Measurements from ENCODE around the gene EXD3. TPM values are rescaled to one million over a fixed set of nuclear protein-coding genes. Genes with fewer than 3 reads are reported as not detected.

Gene EXD3
- total and polyA plus RNA-seq, 2 donors (not counting 1 experiment from before 2014, with no cell fraction given): 2.6 to 13.0 TPM

- peaks cover 5% of the 10 kb centered on the region for H3K9me3 ChIP-seq (ENCODE audit: control insufficient read depth, insufficient read depth, low read depth, low read length)
- no peaks in the 10 kb centered on the region for H3K4me1 ChIP-seq (ENCODE audit: control insufficient read depth, extremely low read depth, insufficient read depth, low read length)
- no peaks in the 10 kb centered on the region for H3K79me2 ChIP-seq (ENCODE audit: control insufficient read depth, insufficient read depth, low read length)
- H3K4me3 ChIP-seq (replicated peaks in 1 of 4; ENCODE audit: control extremely low read depth in 1 of 4, insufficient read depth in 1 of 4, low read depth in 3 of 4, low read length in 4 of 4): no peak overlapping the region
- no peak overlapping the region for H3K9ac ChIP-seq (ENCODE audit: insufficient read depth, low read length)
- no peak for TF ChIP-seq EZH2 (IDR thresholded peaks at IDR 0.05; ENCODE audit: low read length, missing control alignments)
- TF ChIP-seq CTCF (conservative IDR thresholded peaks at IDR 0.05 in 1 of 2, IDR thresholded peaks at IDR 0.05 in 1 of 2; ENCODE audit: low read depth in 1 of 2, low read length in 2 of 2): no peak
- no peak overlapping the region for H3K27ac ChIP-seq (ENCODE audit: insufficient read depth, low read length)
- no peak for DNase-seq (ENCODE audit: low read depth in 2 of 2)
- H3K27me3 ChIP-seq (ENCODE audit: control insufficient read depth, insufficient read depth, low read length): no peaks in the 10 kb centered on the region
- H2AFZ ChIP-seq (ENCODE audit: low read length): no peak overlapping the region
- H3K4me2 ChIP-seq (ENCODE audit: extremely low read depth, insufficient read depth, low read length): no peak overlapping the region
- no peaks in the 10 kb centered on the region for H4K20me1 ChIP-seq (ENCODE audit: control insufficient read depth, extremely low read depth, insufficient read depth, low read length)
- H3K36me3 ChIP-seq (ENCODE audit: control insufficient read depth, insufficient read depth, low read length): no peaks in the 10 kb centered on the region
Observed at GRCh38 chr9:137366891-137367381, 56.0 kb downstream of the EXD3 start.

- no peak overlapping the region for H3K9ac ChIP-seq (ENCODE audit: insufficient read depth, low read length)
- no peak overlapping the region for H3K4me3 ChIP-seq (replicated peaks in 1 of 4; ENCODE audit: control extremely low read depth in 1 of 4, insufficient read depth in 1 of 4, low read depth in 3 of 4, low read length in 4 of 4)
- no peak for TF ChIP-seq CTCF (conservative IDR thresholded peaks at IDR 0.05 in 1 of 2, IDR thresholded peaks at IDR 0.05 in 1 of 2; ENCODE audit: low read depth in 1 of 2, low read length in 2 of 2)
- no peak for TF ChIP-seq EZH2 (IDR thresholded peaks at IDR 0.05; ENCODE audit: low read length, missing control alignments)
- H3K79me2 ChIP-seq (ENCODE audit: control insufficient read depth, insufficient read depth, low read length): no peaks in the 10 kb centered on the region
- no peaks in the 10 kb centered on the region for H3K36me3 ChIP-seq (ENCODE audit: control insufficient read depth, insufficient read depth, low read length)
- H4K20me1 ChIP-seq (ENCODE audit: control insufficient read depth, extremely low read depth, insufficient read depth, low read length): no peaks in the 10 kb centered on the region
- peaks cover 5% of the 10 kb centered on the region for H3K9me3 ChIP-seq (ENCODE audit: control insufficient read depth, insufficient read depth, low read depth, low read length)
- no peaks in the 10 kb centered on the region for H3K4me1 ChIP-seq (ENCODE audit: control insufficient read depth, extremely low read depth, insufficient read depth, low read length)
- no peak overlapping the region for H2AFZ ChIP-seq (ENCODE audit: low read length)
- no peak overlapping the region for H3K4me2 ChIP-seq (ENCODE audit: extremely low read depth, insufficient read depth, low read length)
- H3K27ac ChIP-seq (ENCODE audit: insufficient read depth, low read length): no peak overlapping the region
- no peaks in the 10 kb centered on the region for H3K27me3 ChIP-seq (ENCODE audit: control insufficient read depth, insufficient read depth, low read length)
- no peak for DNase-seq (ENCODE audit: low read depth in 2 of 2)
Observed at GRCh38 chr9:137366445-137366810, 56.5 kb downstream of the EXD3 start.

GRCh38 chr9:137365552-137366444 lies 57.2 kb downstream of the EXD3 start:
- H4K20me1 ChIP-seq (ENCODE audit: control insufficient read depth, extremely low read depth, insufficient read depth, low read length): no peaks in the 10 kb centered on the region
- no peaks in the 10 kb centered on the region for H3K79me2 ChIP-seq (ENCODE audit: control insufficient read depth, insufficient read depth, low read length)
- H3K4me3 ChIP-seq (replicated peaks in 1 of 4; ENCODE audit: control extremely low read depth in 1 of 4, insufficient read depth in 1 of 4, low read depth in 3 of 4, low read length in 4 of 4): no peak overlapping the region
- no peaks in the 10 kb centered on the region for H3K36me3 ChIP-seq (ENCODE audit: control insufficient read depth, insufficient read depth, low read length)
- TF ChIP-seq EZH2 (IDR thresholded peaks at IDR 0.05; ENCODE audit: low read length, missing control alignments): no peak
- H2AFZ ChIP-seq (ENCODE audit: low read length): no peak overlapping the region
- H3K4me1 ChIP-seq (ENCODE audit: control insufficient read depth, extremely low read depth, insufficient read depth, low read length): no peaks in the 10 kb centered on the region
- peaks cover 5% of the 10 kb centered on the region for H3K9me3 ChIP-seq (ENCODE audit: control insufficient read depth, insufficient read depth, low read depth, low read length)
- H3K4me2 ChIP-seq (ENCODE audit: extremely low read depth, insufficient read depth, low read length): no peak overlapping the region
- H3K9ac ChIP-seq (ENCODE audit: insufficient read depth, low read length): no peak overlapping the region
- no peak for DNase-seq (ENCODE audit: low read depth in 2 of 2)
- no peaks in the 10 kb centered on the region for H3K27me3 ChIP-seq (ENCODE audit: control insufficient read depth, insufficient read depth, low read length)
- H3K27ac ChIP-seq (ENCODE audit: insufficient read depth, low read length): no peak overlapping the region
